Stimulated activated CD4-positive, alpha-beta T cell treated with anti-CD3 and anti-CD28 coated beads, Interleukin-4, amount 100 ng/mL, for 24 hours (primary cell): ENCODE results near the gene NAV2.

ENCODE experiments used
- DNase-seq: peaks from one replicate; pipeline ENCODE4 v3.0.0-alpha.2; 2020

The NAV2 gene

DNA sequence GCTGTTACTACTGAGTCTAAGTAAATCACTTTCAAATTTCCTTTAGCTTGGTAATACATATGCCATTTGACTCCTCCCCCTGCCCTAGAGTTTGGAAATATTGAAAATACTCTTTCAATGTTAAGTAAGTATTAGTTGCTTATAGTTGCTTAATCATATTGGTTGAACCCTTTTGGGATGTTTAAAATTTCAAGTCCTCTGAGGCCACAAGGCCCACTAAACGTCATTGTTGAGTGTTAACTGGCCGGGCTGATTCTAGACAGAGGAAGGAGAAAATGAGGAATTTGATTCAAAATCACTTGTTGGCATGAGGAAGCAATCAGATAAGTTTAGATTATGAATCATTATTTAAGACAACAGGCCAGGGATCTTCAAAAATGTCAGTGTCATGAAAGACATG lies 8.5 kb downstream of the NAV2 start:
- no peak for DNase-seq

DNA sequence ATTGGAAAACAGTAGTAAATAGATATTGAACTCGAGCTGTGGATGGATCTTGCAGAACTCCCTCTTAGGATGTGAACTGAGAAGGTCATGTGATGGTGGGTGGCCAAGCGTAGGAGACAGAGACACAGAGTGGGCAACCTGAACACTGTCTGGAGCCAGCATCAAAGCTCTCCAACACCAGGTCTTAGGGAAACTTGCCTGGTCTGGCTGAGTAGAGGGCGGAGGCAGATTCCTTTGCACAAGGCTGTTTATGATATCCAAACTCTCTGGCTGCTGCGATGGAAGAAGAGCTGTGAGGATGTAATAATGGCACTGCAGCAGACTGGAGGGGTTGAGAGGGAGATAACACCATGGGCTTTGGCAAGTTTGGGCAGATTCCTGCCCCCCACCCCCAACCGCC lies 10.1 kb downstream of the NAV2 start:
- DNase-seq, result no peak

DNA sequence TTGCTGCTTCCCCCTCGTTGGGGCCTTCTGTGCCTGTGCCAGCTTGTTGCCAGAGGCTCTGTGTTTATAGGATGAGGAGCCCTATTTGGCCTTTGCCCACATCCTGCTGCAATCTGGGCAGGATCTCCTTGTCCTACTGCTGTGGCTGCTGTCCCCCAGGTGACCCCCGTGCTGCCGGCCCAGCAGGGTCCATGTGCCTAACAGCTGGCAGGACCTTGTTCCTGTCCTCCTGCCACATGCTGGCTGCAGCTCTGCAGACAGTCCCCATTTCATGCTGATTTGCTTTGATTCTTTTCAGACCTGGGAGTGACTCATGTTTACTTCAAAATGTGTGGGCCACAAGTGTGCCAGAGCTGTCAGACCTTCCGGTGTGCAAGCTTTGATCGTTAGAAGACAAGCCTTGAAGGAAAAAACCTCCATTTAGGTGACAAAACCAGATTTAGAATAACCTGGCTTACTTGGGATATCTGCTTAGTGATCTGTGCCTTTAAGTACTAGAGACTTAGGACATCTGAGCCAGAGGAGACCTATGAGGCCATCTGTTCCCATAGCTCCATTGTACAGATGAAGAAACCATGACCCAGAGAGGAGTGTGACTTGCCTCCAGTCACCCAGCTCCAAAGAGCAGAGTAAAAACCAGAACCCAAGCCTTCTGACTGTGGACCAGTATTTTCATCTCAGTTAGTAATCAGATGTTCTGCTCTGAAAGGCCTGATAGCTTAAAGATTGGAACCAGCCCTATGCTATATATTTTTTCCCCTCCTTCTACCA lies 11.1 kb downstream of the NAV2 start:
- peak; percentile 46 for DNase-seq

DNA sequence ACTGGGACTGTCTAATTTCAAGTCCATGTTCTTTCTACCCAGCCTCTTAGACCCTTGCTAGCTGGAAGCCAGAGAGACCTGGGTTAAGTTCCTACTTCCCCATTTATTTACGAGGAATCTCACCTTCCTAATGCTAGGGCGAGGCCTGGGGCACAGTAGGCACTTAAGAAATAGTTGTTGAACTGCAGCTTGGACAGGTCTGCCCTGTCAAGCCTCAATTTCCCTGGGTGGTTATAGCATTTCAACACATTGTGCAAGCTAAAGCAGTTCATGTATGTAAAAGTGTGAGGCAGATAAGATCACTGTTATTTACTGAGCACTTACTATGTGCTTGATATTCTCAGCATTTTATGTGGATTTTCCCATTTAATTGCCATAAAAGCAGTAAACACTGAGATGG lies 12.1 kb downstream of the NAV2 start:
- no peak for DNase-seq

DNA sequence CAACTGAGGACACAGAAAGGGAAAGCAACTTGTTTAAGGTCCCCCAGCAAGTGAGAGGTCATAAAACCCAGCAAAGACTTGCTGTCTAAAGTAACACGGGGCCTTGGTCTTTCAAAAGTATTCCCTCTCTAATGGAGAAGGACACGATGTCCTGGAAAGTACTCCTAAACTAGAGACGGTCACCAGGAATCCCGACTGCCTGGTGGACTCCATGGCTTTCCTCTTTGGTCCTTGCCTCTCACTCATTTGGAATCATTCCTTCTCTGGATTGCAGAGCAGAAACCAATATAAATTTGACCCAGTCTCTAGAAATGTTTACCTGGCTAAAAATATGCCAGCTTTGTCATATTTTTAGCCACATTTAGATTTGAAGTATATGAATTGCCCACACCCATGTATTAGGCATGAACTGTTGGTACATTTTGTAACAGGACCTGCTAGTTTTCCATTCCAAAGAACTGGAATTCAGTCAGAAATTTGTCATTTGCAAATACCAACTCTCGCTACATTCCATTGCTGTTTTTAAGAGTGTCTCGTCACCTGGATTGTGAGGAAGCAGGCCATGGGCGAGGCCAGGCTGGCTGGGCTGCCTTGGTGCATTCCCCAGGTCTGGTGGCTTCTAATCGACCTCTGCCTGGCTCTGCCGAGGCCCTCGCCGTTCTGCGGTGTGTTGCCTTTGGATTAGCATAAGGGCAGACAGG lies 12.9 kb downstream of the NAV2 start:
- DNase-seq, result no peak

DNA sequence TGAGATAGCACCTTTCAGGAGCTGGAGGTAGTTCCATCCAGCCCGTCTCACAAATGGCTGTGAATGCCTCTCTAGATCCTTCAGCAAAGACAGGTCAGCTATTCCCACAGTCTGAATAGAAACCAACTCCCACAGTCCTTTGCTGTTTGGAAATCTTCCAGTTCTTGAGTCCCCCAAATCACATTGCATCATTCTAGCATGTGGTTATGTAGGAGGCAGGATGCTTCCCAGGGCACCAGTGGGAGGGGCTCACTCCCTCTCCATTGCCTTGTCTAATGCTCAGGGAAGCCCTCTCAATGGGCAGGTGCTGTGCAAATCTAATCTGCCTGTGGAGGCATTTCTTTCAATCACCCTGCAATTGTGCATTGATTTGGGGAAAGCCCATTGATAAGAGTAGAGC lies 14.6 kb downstream of the NAV2 start:
- no peak for DNase-seq

DNA sequence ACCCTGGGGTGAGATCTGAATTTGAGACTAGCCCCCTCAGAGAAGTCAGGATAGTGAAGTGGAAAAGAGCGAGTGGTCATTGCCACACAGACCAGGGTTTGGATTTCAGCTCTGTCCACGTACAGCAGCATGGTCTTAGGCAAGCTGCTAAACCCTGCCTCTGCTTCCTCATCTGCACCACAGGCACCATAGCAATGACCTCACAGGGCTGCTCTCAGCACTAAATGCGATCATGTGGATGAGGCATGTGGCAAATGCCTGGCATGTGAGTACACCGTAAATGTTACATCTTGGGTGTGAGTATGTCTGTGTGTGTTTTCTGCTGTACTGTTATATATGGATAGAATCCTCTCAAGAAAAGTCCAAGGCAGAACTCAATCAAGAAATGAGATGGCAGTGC lies 15.8 kb downstream of the NAV2 start:
- DNase-seq, result no peak

DNA sequence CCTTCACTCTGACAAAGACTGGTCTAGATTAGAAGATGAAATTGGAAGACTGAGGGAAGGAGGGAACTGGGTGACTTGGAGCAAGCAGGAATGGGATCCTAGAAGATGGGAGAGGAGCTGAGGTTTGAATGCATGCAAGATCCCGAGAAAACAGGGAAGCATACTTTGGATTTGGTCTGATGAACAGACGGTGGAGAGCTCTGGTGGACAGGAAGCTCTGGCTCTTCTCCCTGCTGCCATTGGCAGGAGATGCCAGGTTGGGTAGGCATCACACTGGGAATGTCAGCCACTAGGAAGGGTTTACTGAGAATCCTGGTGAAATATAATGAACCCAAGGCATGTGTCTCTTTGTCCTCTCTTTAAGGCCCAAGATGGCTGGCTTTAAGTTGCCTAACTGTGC lies 16.5 kb downstream of the NAV2 start:
- no peak for DNase-seq

DNA sequence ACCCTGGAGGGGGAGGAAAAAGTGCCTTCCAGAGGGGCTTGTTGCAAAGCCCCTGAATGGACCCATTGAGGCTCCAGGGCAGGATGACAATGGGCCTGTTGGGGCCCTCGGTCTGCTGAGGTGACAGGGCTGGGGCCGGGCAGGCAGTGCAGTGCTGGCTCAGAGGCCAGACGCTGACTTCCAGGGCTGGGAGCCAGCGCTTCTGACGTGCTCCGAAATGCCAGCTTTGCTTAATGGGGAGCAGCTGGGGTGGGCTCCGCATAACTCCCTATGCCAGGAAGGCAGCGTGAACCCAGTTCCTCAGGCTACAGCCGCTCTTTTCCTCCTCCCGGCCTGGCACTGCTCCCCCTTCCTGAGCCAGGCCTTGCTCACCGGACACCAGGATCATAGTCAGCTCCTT lies 17.7 kb downstream of the NAV2 start:
- no peak for DNase-seq

DNA sequence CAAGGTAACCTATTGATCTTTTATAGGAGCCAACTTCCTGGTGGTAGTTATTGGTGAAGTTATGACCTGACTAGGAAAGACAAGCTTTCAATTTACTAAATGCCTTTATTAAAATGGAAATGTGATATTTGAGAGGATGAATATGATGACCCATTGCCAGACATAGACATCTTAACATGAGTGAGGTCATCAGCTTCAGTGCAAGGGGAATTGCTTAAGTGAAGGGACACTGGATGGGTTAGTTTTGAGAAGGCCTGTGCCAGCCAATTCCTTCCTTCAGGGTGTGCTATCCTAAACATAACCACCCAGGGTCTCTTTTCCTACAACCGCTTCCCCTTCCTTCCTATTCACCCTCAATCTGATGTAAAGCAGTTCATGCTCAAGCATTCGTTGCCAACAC lies 21.5 kb downstream of the NAV2 start:
- no peak for DNase-seq

DNA sequence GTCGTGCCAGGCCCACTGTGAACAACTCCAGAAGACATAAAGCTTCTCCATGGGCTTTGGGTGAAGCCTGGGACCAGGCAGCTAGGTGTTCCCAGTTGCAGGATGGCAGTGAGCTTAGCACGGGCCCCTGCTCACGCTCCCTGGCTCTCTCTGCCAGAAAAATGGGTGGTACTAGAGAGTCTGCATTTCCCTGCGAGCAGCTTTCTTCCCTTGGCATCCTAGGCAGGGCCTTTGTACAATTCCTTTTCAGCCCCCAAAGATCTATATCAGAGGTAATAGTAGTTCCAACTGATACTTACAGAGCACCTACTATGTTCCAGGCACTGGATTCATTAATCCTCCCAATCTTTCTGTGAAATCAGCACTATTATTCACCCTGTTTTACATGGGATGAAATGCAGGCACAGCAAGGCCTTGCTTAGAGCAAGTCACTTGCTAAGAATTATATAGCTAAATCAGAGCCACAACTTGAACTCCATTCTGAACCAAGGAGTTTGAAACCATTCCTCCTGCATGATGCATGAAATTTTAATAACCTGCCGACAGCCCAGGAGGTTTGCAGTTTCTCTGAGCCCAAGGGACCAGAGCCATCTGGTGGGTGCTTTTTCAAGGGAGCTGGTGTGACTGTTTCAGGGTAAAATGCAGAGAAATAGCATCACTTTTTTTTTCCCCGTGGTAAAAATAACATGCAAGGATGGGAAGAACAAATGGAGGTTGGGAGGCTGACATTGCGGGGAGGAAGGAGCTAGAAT lies 22.7 kb downstream of the NAV2 start:
- DNase-seq, result no peak

DNA sequence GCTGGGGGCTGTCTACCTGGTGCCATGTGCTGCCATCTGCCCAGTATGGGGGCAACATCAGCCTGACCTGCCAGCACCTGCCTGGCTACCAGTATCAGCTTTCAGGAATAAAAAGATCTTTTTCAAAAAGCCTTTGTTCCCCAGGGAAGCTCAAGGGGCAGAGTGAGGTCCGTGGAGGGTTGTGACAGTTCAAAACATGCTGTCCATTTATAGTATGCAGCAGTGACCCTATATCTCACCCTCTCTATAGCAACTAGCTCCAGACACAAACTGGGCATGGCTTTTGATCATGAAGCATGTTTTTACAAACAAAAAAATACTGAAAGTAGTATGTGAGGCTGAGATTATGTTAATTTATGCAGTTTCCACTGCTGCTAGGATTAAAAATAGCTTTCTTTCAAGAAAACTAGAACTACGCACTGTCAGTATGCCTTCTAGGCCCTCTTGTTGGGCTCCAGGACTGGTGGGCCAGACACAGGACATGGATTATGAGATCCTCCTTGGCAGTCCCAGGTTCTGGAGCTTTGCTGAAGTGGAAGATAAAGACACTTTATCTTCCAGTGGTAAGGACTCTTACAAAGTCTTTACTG lies 23.4 kb downstream of the NAV2 start:
- DNase-seq, result no peak

DNA sequence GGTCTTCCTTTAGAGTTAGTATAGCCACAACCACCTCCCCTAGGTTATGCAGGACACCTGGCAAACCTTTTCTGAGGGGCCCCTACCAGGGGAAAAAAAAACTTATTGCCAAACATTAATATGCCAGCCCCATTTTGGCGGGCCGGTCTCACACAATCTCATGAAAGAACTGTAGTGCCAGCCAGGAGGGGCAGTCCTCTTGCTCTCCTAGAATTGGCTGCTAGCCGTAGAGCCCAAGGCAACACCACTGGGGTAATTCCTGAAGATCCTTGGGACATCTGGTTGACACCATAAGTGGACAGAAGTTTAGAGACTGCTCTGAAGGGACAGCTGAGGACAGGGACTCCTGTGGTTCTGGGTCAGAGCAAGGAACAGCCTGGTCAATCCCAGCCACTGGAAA lies 24.2 kb downstream of the NAV2 start:
- no peak for DNase-seq

DNA sequence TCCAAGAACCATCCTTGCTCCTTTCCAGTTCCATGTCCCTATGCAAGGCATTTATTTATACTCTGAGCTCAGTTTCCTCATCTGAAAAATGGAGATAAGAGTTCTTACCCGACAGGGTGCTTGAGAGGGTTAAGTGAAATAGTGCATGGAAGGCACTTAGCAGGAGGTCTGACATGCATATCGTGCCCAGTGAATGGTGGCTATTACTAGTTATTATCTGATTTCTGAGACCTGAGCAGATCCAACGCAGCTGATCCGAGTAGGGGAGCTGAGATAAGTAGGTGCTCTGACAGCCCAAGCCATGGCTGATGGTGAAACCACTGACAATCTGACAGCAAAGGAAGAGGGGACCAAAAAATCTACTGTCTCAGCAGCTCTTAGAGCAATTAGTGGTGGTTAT lies 24.9 kb downstream of the NAV2 start:
- no peak for DNase-seq

DNA sequence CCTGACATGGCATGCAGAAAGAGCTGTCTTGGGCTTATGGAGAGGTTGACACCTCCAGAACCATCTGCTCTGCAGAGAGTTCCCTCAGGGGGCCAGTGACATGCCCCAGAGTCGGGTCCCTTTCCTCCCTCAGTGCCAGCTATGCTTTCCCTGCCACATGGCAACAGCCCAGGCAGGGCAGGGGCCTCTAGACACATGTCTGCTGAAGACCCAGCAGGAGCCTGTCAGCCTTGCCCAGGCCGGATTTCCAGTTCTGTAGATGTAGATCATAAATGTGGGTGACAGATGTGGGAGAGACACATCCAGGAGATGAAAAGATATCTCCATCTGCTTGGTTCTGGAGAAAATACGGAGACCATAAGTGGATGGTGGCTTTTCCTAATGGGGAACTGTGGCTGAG lies 25.5 kb downstream of the NAV2 start:
- no peak for DNase-seq

DNA sequence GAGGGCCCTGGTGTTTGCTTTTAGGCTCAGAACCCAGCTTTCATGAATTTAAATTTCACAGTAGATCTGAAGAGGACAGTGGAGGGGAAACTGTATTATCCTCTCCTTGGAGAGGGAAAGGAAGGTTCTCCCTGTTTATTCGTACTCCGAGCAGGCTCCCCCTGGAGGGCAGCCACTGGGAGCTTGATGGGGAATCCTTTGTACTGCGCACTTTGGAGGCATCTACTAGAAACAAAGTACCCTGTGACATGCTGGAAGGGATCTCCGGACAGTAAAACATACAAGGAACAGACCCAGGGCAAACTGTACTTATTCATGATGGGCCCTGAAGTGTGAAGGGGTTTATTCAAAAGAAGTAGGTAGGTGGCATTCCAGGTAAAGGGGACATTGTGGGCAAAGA lies 27.2 kb downstream of the NAV2 start:
- DNase-seq, result no peak

DNA sequence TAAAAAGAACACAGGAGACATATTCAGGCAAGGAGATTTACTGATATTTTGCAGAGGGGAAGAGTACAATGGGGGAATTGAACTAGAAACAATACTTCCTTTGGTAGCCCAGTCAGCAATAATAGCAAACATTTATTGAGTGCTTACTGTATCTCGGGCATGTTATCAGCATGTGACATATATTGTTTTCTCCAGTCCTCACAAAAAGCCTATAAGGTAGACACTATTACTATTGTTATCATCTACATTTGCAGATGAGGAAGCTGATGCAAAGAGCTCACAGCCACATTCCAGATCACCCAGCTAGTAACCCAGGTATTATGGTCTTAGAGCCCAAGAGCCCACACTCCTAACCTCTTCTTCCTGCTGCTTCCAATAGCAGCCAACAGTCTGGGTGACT lies 27.9 kb downstream of the NAV2 start:
- DNase-seq, result no peak

DNA sequence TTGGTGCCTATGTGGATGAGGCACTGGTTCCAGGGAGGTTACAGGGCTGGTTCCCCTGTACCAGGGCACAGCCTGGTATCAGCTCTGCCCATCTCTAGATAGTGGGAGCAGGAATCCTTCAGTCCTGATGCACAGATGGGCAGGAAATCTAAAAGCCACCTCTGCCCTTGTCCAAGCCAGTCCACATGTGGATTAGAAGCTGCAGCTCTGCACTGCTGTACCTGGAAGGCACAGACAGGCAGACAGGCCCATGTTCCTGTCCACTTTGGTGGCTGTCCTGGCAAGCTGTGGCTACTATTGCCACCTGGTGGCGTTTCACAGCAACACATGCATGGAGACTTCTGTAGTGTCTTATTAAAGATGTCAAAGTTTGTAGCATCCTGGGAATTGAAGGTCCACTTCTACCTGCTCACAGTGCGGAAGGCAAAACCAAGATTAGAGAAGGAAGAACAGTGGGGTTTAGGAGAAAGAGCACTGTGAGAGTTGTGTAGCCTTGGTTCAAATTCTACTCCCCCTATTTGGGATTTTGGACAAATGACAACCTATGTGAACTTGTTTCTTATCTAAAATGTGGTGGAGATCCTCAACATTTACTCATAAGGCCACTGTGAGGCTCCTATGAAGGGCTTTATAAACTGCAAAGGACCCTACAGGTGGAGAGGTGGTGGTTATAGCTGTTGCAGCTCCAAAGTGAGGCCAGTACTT lies 30.1 kb downstream of the NAV2 start:
- DNase-seq, result peak; percentile 68

DNA sequence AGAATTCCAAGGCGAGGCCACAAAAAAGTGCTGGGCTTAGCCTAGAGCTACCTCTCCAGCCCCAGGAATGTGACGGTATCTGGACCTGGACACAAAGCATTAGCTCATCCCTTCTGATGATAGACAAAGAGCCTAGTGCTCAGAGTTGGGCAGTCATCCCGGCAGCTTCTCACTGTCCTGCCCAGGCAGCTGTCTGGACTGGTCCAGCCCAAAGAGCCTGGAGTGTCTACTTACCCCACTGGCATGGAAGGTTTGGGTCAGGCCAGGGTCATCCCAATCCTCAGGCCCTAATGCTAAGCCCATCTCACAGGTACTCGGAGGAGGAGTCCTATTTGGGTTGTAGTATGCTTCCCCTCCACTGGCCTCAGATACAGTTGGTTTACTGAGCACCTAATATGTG lies 31.0 kb downstream of the NAV2 start:
- DNase-seq, result no peak

DNA sequence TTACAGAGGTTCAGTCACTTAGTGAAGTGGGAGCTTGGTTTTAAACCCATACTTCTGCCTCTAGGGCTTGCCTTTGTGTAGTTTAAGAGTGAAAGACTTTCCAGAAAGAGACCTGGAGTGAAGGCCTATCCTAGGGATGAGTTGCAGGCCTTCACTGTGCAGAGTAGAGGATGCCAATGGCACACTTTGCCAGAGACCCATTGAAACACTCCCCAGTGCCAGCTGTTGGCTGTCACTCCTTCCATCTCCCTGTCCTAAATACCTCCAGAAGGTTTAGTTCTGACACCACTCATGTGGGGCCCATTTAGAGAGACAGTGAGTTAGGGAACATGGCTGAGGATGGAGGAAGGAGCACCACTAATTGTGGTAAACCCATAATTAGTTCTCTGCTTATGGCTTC lies 31.5 kb downstream of the NAV2 start:
- no peak for DNase-seq

DNA sequence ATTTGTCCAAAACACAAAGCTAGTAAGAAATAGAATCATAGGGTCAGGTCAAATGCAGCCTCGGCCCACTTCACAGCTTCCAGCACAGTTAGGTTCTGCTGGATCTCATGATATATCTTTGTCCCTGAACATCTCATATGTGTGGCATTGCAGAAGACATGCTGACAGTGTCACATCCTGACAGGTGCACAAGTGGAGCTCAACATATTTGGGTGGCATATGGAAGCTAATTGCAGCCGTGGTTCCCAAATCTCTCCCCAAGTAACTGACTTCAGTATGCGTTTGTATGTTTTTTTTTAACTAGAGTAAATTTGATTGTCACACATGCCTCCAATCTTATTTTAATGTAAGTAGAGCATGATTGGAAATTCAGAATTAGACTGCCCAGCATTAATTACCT lies 33.4 kb downstream of the NAV2 start:
- DNase-seq, result no peak

DNA sequence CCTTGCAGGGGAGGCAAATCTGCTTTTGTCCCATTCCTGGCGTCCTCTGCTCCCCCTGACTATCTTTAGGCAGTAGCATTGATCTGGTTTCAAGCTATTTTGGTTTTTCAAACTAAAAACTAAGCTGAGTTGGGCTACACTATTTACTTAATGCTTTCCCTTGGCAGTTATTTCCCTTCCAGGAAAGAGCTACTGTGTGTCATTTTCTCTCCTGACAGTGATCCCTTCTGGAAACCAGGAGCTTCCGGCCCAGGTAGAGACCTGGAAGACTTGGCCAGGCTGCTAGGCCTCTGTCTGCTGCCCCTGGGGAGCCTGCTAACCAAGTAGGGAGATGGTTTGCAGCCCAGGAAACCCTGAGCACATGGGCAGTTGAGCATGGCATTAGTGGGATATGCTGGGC lies 35.0 kb downstream of the NAV2 start:
- no peak for DNase-seq

DNA sequence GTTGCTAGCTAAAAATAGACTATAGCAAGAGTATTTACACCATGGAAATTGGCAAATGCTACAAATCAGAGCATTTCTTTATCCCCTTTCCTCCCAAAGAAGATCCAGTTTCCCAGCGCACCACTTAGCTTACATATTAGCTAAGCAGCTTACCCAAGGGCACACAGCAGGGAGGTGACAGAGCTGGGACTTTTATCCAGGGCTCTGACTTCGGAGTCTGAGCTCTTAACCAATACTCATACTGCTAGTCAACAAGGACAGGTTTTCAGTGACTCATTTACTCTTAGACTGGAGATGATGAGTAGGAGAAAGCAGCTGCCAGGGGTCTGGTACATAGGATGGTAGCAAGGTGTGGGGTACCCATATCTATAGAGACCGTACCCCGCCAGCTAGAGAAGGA lies 38.4 kb downstream of the NAV2 start:
- DNase-seq, result no peak
